NCI-H2227 (cell line): ENCODE results near the gene NAA80.
A peak's percentile ranks its signal among the peaks of the same experiment; 100 is the strongest.
"Not testable (repeated sequence)": the region's sequence is repeated elsewhere in the genome, so short reads cannot be mapped to it uniquely, and the experiment has no call there.

ENCODE experiments used
- DNase-seq: peaks from one replicate; lab custom pipeline; 2025; ENCODE audit not compliant: unreplicated experiment; lab: John Stamatoyannopoulos, UW

Gene NAA80

GRCh38 chr3:50292159-50293078, 6.8 kb downstream of the NAA80 start, which contains the start of gene IFRD2:
Gene IFRD2, minus strand, starts transcription at chr3:50292429. Its CDS starts 155 bp downstream, at chr3:50292274.
- peak; percentile 96 for DNase-seq

- DNase-seq: no peak
Observed at GRCh38 chr3:50290161-50290641, 9.0 kb downstream of the NAA80 start.

GRCh38 chr3:50289130-50289529, 10.1 kb downstream of the NAA80 start:
- no peak for DNase-seq

GRCh38 chr3:50288387-50289007, 10.7 kb downstream of the NAA80 start:
- no peak for DNase-seq

- DNase-seq: no peak
Observed at GRCh38 chr3:50287262-50287661, 11.9 kb downstream of the NAA80 start.

GRCh38 chr3:50286322-50287227, 12.6 kb downstream of the NAA80 start:
- DNase-seq: no peak

- DNase-seq: not testable (repeated sequence)
Observed at GRCh38 chr3:50284121-50284520, 15.1 kb downstream of the NAA80 start.

- DNase-seq: no peak
Observed at GRCh38 chr3:50279255-50280016, 19.8 kb downstream of the NAA80 start.

- DNase-seq: no peak
Observed at GRCh38 chr3:50278880-50279224, 20.4 kb downstream of the NAA80 start, which contains the start of gene LSMEM2. Gene LSMEM2, plus strand, starts transcription at chr3:50279087. Its CDS starts 27 bp downstream, at chr3:50279114.

- no peak for DNase-seq
Observed at GRCh38 chr3:50278123-50278879, 20.9 kb downstream of the NAA80 start.

- DNase-seq: no peak
Observed at GRCh38 chr3:50276762-50277101, 22.5 kb downstream of the NAA80 start.

GRCh38 chr3:50275996-50276761, 23.0 kb downstream of the NAA80 start:
- no peak for DNase-seq

GRCh38 chr3:50275141-50275995, 23.8 kb downstream of the NAA80 start:
- DNase-seq: no peak

GRCh38 chr3:50274371-50275104, 24.7 kb downstream of the NAA80 start:
- peak; percentile 15 for DNase-seq

GRCh38 chr3:50273689-50274065, 25.5 kb downstream of the NAA80 start:
- no peak for DNase-seq

GRCh38 chr3:50272911-50273688, 26.1 kb downstream of the NAA80 start:
- peak; percentile 83 for DNase-seq

GRCh38 chr3:50272538-50272910, 26.7 kb downstream of the NAA80 start:
- DNase-seq: not testable (repeated sequence)
